ENCODE measurements around the gene KCNMA1.

The KCNMA1 gene

GRCh38 chr10:76998451-76998850, 639.2 kb downstream of the KCNMA1 start:
- DNase-seq (ENCODE audit: low read depth, low spot score), result no peak
- no peaks in the 10 kb centered on the region for H3K9me3 ChIP-seq (ENCODE audit: insufficient read depth, low read length)
- H3K4me1 ChIP-seq (ENCODE audit: insufficient read depth, insufficient read length), result no peaks in the 10 kb centered on the region
- no peak overlapping the region for H3K4me3 ChIP-seq (ENCODE audit: insufficient read length, low read depth)
- no peaks in the 10 kb centered on the region for H3K27me3 ChIP-seq (ENCODE audit: insufficient read depth, insufficient read length)
- H3K9ac ChIP-seq (ENCODE audit: insufficient read length, low read depth), result no peak overlapping the region
- H3K36me3 ChIP-seq (ENCODE audit: insufficient read depth, insufficient read length, low read length), result no peaks in the 10 kb centered on the region
- TF ChIP-seq ZNF274 (IDR thresholded peaks at IDR 0.05; ENCODE audit: low read depth, low read length) (no peak), YY1 (IDR thresholded peaks at IDR 0.05; ENCODE audit: insufficient read depth, insufficient read length) (no peak), SUZ12 (IDR thresholded peaks at IDR 0.05; ENCODE audit: extremely low read depth, insufficient read depth, insufficient read length) (no peak)

- Histone ChIP-seq H3K4me1 (ENCODE audit: insufficient read depth, insufficient read length) (no peaks in the 10 kb centered on the region), H3K4me3 (ENCODE audit: insufficient read length, low read depth) (no peak overlapping the region), H3K9me3 (ENCODE audit: insufficient read depth, low read length) (no peaks in the 10 kb centered on the region), H3K36me3 (ENCODE audit: insufficient read depth, insufficient read length, low read length) (no peaks in the 10 kb centered on the region), H3K9ac (ENCODE audit: insufficient read length, low read depth) (no peak overlapping the region), H3K27me3 (ENCODE audit: insufficient read depth, insufficient read length) (no peaks in the 10 kb centered on the region)
- DNase-seq (ENCODE audit: low read depth, low spot score), result no peak
- TF ChIP-seq YY1 (IDR thresholded peaks at IDR 0.05; ENCODE audit: insufficient read depth, insufficient read length) (no peak), ZNF274 (IDR thresholded peaks at IDR 0.05; ENCODE audit: low read depth, low read length) (no peak), SUZ12 (IDR thresholded peaks at IDR 0.05; ENCODE audit: extremely low read depth, insufficient read depth, insufficient read length) (no peak)
Measured at GRCh38 chr10:76997631-76998030, 640.0 kb downstream of the KCNMA1 start.

- no peaks in the 10 kb centered on the region for H3K27me3 ChIP-seq (ENCODE audit: insufficient read depth, insufficient read length)
- no peak overlapping the region for H3K9ac ChIP-seq (ENCODE audit: insufficient read length, low read depth)
- no peak for DNase-seq (ENCODE audit: low read depth, low spot score)
- TF ChIP-seq ZNF274 (IDR thresholded peaks at IDR 0.05; ENCODE audit: low read depth, low read length), result no peak
- no peak for TF ChIP-seq SUZ12 (IDR thresholded peaks at IDR 0.05; ENCODE audit: extremely low read depth, insufficient read depth, insufficient read length)
- no peak for TF ChIP-seq YY1 (IDR thresholded peaks at IDR 0.05; ENCODE audit: insufficient read depth, insufficient read length)
- no peaks in the 10 kb centered on the region for H3K36me3 ChIP-seq (ENCODE audit: insufficient read depth, insufficient read length, low read length)
- H3K4me3 ChIP-seq (ENCODE audit: insufficient read length, low read depth), result no peak overlapping the region
- H3K9me3 ChIP-seq (ENCODE audit: insufficient read depth, low read length), result no peaks in the 10 kb centered on the region
- H3K4me1 ChIP-seq (ENCODE audit: insufficient read depth, insufficient read length), result no peaks in the 10 kb centered on the region
Measured at GRCh38 chr10:76995023-76995422, 642.6 kb downstream of the KCNMA1 start.

GRCh38 chr10:76993213-76993612, 644.4 kb downstream of the KCNMA1 start:
- no peaks in the 10 kb centered on the region for H3K4me1 ChIP-seq (ENCODE audit: insufficient read depth, insufficient read length)
- DNase-seq (ENCODE audit: low read depth, low spot score), result no peak

GRCh38 chr10:76992467-76992866, 645.1 kb downstream of the KCNMA1 start:
- Histone ChIP-seq H3K4me1 (ENCODE audit: insufficient read depth, insufficient read length) (no peaks in the 10 kb centered on the region), H3K4me3 (ENCODE audit: insufficient read length, low read depth) (no peak overlapping the region), H3K9ac (ENCODE audit: insufficient read length, low read depth) (no peak overlapping the region), H3K9me3 (ENCODE audit: insufficient read depth, low read length) (no peaks in the 10 kb centered on the region), H3K36me3 (ENCODE audit: insufficient read depth, insufficient read length, low read length) (no peaks in the 10 kb centered on the region), H3K27me3 (ENCODE audit: insufficient read depth, insufficient read length) (no peaks in the 10 kb centered on the region)
- no peak for TF ChIP-seq ZNF274 (IDR thresholded peaks at IDR 0.05; ENCODE audit: low read depth, low read length)
- TF ChIP-seq SUZ12 (IDR thresholded peaks at IDR 0.05; ENCODE audit: extremely low read depth, insufficient read depth, insufficient read length), result no peak
- TF ChIP-seq YY1 (IDR thresholded peaks at IDR 0.05; ENCODE audit: insufficient read depth, insufficient read length), result no peak
- DNase-seq (ENCODE audit: low read depth, low spot score), result no peak

More at GRCh38 chr10:76993213-76993612, 644.4 kb downstream of the KCNMA1 start:
- Histone ChIP-seq H3K4me3 (ENCODE audit: insufficient read length, low read depth) (no peak overlapping the region), H3K9ac (ENCODE audit: insufficient read length, low read depth) (no peak overlapping the region), H3K36me3 (ENCODE audit: insufficient read depth, insufficient read length, low read length) (no peaks in the 10 kb centered on the region), H3K9me3 (ENCODE audit: insufficient read depth, low read length) (no peaks in the 10 kb centered on the region), H3K27me3 (ENCODE audit: insufficient read depth, insufficient read length) (no peaks in the 10 kb centered on the region)
- TF ChIP-seq YY1 (IDR thresholded peaks at IDR 0.05; ENCODE audit: insufficient read depth, insufficient read length) (no peak), ZNF274 (IDR thresholded peaks at IDR 0.05; ENCODE audit: low read depth, low read length) (no peak), SUZ12 (IDR thresholded peaks at IDR 0.05; ENCODE audit: extremely low read depth, insufficient read depth, insufficient read length) (no peak)

GRCh38 chr10:76991621-76992020, 646.0 kb downstream of the KCNMA1 start:
- no peaks in the 10 kb centered on the region for H3K36me3 ChIP-seq (ENCODE audit: insufficient read depth, insufficient read length, low read length)
- TF ChIP-seq ZNF274 (IDR thresholded peaks at IDR 0.05; ENCODE audit: low read depth, low read length) (no peak), YY1 (IDR thresholded peaks at IDR 0.05; ENCODE audit: insufficient read depth, insufficient read length) (no peak), SUZ12 (IDR thresholded peaks at IDR 0.05; ENCODE audit: extremely low read depth, insufficient read depth, insufficient read length) (no peak)
- no peaks in the 10 kb centered on the region for H3K27me3 ChIP-seq (ENCODE audit: insufficient read depth, insufficient read length)
- DNase-seq (ENCODE audit: low read depth, low spot score), result no peak
- H3K9me3 ChIP-seq (ENCODE audit: insufficient read depth, low read length), result no peaks in the 10 kb centered on the region
- H3K9ac ChIP-seq (ENCODE audit: insufficient read length, low read depth), result no peak overlapping the region
- H3K4me3 ChIP-seq (ENCODE audit: insufficient read length, low read depth), result no peak overlapping the region
- H3K4me1 ChIP-seq (ENCODE audit: insufficient read depth, insufficient read length), result no peaks in the 10 kb centered on the region

- no peak overlapping the region for H3K9ac ChIP-seq (ENCODE audit: insufficient read length, low read depth)
- no peaks in the 10 kb centered on the region for H3K27me3 ChIP-seq (ENCODE audit: insufficient read depth, insufficient read length)
- no peaks in the 10 kb centered on the region for H3K36me3 ChIP-seq (ENCODE audit: insufficient read depth, insufficient read length, low read length)
- H3K9me3 ChIP-seq (ENCODE audit: insufficient read depth, low read length), result no peaks in the 10 kb centered on the region
- DNase-seq (ENCODE audit: low read depth, low spot score), result no peak
- H3K4me3 ChIP-seq (ENCODE audit: insufficient read length, low read depth), result no peak overlapping the region
- no peak for TF ChIP-seq SUZ12 (IDR thresholded peaks at IDR 0.05; ENCODE audit: extremely low read depth, insufficient read depth, insufficient read length)
- no peak for TF ChIP-seq YY1 (IDR thresholded peaks at IDR 0.05; ENCODE audit: insufficient read depth, insufficient read length)
- TF ChIP-seq ZNF274 (IDR thresholded peaks at IDR 0.05; ENCODE audit: low read depth, low read length), result no peak
- H3K4me1 ChIP-seq (ENCODE audit: insufficient read depth, insufficient read length), result no peaks in the 10 kb centered on the region
Measured at GRCh38 chr10:76990561-76990960, 647.0 kb downstream of the KCNMA1 start.

Measured in NT2/D1 (cell line).